Panc1 (cell line): Measurements from ENCODE around the gene RGL4.

Experiments
- CTCF ChIP-seq: fragments of 450-650 bp; IDR thresholded peaks from 2 replicates; pipeline ENCODE4 v1.5.1; 2017; ENCODE audit warnings: mild to moderate bottlenecking
- POLR2AphosphoS5 ChIP-seq: IDR thresholded peaks from 2 replicates; pipeline ENCODE4 v1.6.1; 2012; ENCODE audit warnings: mild to moderate bottlenecking, low read depth, low read length, moderate library complexity

- no peak for TF ChIP-seq CTCF
- no peak for TF ChIP-seq POLR2AphosphoS5
Measured at GRCh38 chr22:23708270-23708669, 17.5 kb downstream of the RGL4 start.
